HG02678 (cell line): ENCODE results near the gene LPP.

Experiments
- ATAC-seq: cut with Tn5 transposase; IDR thresholded peaks from one replicate; pipeline ENCODE4 v1.9.1; 2021; ENCODE audit warnings: mild to moderate bottlenecking, moderate library complexity; ENCODE audit not compliant: unreplicated experiment

The LPP gene

DNA sequence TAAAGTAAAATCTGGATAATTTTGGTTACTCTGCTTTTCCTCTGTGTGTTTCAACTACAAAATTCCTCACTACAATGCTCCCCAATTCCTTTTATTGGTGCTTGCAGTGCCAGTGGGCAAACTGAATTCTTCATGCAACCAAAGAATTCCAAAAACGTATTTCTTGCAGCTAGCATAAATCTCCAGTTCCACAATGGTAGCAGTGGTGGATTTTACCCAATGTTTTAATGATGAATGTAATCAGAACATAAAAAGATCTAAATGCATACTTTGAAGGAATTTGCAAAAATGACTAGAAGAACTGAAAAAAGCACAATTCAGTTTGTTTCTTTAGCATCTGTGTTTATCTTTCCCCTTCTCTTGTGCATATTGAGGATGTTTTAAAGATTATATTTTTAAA is 658.2 kb downstream of the LPP start:
- ATAC-seq = no peak

DNA sequence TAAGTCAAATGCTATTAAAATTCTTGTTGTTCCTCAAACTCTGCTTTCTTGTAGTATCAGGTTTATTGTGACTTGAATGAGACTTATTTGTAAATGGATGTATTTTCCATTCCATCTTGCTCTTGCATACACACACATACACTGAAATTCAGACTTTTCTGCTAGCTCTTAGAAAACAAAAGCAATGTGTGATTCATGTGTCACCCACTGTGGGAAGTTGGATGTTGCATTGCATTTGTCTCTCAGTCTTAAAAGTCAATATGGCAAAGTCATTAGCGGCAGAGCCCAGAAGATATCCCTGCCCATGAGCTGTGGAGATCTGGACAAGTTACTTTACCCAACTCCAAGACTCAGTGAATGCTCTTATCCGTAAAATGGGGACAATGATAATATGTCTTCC is 660.6 kb downstream of the LPP start:
- no peak for ATAC-seq

DNA sequence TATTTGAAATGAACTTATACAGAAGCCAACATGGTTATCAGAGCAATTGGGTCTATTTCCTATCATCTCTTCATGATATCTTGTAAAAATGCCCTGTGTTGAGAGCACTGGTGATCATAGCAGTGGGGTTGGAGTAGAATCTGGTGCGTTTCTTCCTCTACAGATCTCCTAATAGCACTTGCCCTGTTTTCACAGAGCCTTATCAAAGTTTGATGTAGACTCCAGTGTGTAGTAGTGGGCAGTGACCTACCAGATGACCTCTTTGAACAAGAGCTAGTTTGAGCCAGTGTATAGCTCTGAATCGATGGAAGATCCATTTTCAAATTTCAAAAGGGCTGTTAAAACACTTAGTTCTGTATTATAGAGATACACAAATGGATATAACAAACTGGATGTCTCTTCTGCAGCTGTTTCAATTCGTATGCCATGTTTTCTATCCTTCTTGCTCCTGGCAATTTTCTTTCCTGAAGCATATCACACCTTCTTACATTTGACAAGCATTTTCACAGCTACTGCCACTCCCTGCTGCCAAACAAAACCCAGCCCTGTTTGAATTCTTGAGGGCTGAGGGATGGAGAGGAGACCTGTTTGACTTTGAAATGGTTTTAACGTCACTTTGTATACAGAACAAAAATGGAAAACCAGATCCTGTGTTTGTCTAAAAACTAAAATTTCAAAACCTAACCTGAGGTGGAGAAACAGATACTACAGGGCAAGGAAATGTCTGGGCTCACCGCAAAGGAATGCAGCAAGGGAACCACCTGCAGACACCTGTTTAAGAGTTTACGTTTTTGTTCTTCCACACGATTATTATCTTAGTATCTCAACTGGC is 663.4 kb downstream of the LPP start:
- no peak for ATAC-seq

DNA sequence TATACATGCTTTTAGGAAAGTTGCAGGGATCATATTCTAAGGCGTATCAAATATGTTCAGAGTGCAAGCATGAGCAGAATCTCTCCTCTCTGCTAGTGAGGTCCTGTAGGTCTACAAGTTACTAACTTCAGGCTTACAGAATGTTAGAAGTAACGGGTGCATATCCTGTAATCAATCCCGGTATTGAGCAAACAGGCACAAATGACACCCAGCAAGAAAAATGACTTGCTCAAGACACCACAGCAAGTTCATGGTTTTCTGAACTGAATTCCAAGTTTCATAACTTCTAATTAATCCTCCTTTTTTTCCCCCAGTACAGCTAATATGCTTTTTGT is 663.9 kb downstream of the LPP start:
- no peak for ATAC-seq

DNA sequence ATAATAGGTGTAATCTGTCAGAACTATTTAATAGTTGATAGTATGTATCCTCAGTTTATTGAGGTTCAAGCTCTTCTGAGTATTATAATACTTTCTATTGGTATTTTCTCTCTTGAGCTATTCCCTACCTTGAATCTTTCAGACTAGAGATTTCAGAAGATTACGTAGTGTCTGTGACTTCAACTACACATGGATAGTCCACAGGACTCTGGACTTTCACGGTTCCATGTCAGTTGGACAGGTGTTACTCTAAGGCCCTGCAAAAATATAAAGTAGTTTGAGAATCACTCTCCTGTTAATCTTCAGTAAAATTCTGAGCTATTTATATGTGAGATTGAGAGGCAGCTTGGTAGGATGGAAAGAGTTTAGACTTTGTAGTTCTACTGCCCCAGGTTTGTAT is 664.3 kb downstream of the LPP start:
- no peak for ATAC-seq

DNA sequence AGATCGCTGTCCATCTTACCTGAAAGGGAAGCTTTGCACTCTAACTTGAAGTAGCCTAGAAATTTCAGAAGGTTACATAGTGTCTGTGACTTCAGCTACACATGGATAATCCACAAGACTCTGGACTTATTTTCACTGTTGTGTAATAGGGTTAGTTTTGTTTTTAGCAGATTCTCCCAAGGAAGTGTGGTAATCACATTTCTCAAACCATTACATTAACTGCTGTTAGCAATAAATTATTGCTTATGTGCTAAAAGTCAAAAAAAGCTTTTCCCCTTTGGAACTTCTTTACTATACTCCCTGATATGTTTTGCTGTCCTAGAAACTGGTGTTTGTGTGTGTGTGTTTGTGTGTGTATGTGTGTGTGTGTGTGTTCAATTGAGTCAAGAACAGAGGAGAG is 666.0 kb downstream of the LPP start:
- ATAC-seq = no peak

DNA sequence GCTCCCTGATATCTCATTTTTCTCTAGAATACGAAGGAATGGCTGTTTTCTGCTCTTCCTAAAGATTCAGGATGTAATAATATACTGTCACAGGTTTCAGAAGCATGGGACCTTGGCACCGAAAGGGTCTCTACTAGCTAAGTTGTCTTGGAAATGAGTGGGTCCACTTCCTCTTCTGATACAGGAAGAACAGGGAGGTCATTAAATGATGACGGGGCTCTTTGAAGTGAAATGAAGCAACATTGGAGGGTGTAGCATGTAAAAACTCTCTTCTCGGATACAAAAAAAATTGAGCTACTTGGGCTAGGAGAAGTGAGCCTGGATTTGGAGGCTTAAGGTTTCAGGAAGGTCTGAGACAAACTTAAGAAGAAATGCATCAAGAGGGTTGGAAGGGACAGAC is 668.0 kb downstream of the LPP start:
- ATAC-seq = no peak

DNA sequence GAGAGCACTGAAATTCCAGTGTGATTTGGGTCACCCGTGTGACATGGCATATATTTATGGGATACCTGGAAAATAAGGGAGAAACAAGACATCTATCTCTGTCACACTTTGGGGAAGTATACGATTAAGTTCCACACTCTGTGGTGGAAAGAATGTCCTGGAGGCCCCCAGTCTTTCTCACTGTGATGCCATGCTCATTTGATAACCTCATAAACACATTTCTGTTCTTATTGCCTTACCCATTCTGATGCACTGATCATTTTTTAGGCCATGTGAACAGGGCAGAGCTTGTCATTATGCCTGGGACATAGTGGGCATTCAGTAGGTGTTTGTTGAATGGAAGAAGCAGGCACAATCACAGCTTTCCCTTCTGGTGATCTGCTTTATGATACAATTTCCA is 668.5 kb downstream of the LPP start:
- no peak for ATAC-seq

DNA sequence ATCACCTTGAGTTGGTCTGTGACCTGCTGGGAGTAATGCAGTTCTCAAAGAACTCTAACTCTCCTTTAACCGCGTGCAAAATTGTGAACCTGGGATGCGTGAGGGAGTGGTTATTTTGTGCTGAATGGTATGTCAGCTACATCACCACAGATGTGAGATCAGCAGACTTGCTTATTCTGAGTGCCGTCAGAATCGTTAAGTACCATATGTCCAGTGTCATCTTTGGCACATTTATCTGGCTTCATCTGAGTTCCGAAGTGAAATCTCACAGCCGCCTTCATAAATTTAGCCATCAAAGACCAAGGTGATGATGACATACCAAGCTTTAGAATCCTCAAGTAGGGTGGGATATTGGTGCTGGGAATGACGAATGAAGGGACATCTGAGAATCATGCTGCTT is 670.6 kb downstream of the LPP start:
- no peak for ATAC-seq

DNA sequence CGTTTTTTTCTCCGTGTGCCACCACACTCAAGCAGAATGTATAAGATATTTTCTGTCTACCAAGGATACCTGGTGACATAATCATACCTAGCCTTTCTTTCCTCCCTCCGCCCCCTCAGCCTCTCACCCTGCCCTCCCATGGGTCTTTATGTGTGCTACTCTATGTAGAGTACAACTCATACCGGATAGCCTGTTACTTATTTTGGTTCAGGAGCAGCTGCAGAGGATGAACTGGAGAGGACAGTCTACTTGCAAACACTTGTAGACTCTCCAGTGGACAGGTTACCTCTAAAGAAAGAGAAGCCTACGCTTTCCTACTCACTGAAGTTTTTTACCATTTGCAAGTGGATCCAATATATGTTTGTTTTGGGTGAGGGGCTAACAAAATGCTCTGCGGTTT is 671.9 kb downstream of the LPP start:
- no peak for ATAC-seq

DNA sequence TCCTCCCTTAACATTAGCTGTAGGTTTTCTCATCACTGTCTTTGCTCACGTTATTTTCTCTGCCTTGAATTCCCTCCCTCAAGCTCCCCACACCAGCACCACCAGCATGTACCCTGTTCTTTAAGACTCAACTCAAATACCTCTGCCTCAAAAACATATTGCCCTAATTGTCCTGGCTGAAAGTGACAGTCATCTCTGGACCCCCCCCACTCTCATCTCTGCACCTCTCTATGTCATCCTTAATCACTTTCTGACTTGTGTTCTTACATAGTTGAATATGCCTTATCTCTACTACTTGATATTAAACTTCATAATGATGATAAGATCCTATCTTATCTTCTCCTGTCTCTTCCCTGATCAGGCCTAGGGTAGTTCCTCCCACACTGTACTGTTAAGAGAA is 672.6 kb downstream of the LPP start:
- no peak for ATAC-seq

DNA sequence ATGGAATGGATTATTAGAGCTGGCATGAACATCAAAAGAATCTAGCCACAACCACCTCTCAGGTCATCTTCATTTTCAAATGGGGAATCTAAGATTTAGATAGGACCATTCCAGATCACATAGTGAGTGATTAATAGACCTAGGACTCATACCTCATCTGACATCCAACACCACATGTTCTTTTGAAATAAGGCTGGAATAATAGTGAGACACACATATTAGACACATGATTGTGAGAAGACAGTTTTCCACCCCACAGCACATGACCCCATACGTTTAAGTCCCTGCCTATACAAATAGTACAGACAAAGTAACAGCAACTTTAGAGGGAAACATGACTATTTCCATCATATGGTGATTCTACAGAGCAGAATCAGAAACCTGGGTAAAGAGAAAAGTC is 673.1 kb downstream of the LPP start:
- ATAC-seq = no peak

DNA sequence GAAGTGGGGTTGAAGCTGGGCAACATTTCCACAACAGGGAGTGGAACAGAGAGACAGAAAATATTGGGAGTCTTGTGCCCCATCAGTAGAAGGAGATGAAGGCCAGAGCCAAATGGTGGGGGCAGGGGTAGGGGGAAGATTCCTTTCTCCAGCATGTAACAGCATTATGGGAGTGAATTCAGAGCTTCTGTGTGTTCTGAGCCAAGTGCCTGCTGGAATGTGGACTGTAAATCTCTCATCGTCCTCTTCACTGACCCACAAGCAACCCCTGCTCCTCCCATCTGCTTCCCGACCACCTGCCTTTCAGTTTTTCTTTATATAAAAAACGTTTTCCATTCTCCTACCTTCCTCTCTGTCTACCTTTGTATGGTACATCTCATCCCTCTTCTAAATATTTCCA is 673.6 kb downstream of the LPP start:
- ATAC-seq = no peak

DNA sequence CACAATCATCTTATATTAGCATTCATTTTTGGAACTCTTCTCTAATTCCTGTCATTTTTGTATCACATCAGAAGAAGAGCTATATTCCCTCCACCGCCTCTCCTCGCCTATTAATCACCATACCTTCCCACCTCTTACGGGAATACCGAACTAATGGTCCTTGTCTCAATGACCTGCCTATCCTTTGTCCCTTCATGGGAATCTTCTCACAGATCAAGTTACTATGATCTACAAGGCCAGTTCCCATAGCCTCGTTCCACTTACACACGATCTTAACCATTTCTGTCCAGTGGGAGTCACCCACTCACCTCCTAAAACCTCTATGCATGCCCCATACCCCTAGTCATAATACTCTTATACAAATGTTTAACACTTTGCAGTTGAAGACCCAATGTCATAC is 675.2 kb downstream of the LPP start:
- ATAC-seq = no peak

DNA sequence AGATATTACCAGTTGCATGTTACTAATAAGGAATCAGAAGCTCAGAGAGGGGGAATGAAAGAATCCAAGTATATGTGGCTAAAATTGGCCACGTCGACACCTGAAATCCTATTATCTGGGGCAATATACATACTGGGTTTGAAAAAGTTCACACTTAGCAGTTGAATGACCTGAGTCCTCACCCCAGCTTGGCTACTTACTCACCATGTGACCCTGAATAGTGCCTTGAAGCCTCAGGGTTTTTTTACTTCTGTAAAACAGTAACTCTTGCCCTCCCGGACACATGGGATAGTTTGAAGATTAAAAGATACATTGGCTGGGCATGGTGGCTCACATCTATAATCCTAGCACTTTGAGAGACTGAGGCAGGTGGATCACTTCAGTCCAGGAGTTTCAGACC is 675.6 kb downstream of the LPP start:
- no peak for ATAC-seq

DNA sequence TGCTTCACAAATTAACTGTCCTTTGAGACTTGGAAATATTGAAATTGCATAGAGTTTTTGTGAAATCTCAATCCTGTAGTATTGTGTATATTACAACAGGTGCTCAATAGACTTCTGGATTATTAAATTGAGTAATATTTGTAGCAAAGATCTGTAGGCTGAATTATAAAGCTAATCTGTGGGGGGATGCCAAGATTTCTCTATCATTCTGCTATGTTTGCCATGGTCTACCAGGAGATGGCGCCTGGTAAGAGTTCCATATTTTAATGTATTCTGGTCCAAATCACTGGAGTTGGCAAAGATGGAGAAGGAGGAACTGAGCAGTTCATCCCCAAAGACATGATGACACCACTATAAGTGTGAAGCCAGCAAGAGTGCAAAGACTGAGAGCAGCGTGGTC is 676.9 kb downstream of the LPP start:
- no peak for ATAC-seq

DNA sequence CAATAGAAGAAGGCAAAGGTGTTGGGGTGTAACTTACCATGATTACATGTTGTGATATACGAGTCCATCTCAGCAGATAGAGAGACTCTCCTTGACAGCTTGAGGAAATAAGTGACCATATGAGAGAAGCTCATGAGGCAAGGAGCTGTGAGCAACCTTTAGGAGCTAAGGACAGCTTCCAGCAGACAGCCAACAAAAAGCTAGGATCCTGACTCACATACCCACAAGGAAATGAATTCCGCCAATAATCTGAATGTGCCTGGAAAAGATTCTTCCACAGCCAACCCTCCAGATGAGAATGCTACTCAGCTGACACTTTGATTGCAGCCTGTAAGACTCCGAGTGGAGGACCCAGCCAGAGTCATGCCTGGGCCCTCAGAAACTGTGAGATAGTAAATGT is 678.2 kb downstream of the LPP start:
- ATAC-seq = no peak

DNA sequence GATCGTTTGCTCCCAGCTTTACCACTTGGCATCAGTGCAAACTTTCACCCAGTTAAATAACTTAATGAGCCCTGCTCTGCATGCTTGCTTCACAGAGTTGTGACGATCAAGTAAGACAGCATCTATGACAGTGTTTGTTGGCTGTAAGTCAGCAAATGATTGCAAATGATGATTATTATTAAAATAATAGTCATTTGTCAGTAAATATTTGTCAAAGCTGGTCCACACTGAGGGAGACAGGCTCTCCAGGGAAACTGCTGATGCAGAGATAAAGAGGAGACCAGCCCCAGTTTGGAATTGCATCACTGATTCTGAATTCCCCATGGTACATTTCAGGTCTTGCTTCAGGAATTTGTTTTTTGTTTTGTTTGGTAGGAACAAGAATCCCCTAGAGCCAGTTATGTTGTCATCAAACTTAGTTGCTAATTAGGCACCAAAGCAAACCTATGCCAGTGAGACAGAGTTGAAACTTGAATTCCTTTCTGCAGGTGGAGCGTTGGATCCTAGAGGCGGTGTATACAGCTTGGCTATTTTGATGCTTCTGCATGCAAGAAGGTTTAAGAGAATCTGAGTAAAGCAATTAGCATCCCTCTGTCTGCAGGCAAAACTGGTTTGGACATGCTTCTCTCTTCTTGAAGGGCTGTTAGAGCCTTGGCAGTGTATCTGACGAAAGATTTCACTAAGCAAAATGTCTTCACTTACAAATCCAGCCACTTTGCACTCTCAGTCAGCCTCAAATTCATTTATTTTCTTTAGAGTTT is 679.2 kb downstream of the LPP start:
- ATAC-seq = no peak

DNA sequence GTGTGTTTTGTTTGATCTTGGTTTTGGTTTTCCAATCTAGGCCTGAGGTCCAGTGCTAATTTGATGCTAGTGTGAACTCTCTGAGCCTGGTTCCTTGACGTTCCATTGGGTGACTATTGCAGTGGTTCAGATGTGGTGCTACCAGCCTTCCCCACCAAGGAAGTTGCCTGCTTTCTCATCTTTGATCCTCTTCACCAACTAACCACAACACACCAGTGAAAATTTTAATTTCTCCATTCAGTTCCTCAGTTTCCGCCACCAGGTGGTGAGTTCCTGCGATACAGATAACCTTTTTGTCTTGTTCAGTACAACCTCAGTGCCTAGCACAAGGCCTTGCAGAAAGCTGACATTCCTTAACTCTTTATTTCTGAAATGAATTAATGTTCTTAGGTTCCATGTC is 680.4 kb downstream of the LPP start:
- no peak for ATAC-seq

DNA sequence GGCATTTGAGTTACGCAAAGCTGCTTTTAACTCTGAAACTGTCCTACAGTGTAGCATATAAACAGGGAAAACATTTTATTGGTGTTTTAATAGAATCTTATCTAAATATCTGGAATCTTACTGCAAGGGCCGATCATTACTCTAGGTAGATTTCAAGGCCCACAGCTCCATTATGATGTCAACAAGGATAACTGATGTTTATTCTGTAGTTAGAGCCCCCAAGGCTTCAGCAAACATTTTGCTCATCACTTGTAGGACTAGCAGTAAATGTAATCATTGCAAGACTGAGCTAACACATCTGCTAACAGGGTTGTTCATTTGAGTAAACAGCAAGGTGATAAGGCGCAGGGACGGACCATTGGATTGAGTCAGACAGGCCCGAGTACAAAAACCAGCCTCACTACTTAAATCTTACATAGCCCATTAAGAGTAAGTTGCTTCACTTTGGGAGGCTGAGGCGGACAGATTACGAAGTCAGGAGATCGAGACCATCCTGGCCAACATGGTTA is 685.3 kb downstream of the LPP start:
- ATAC-seq = no peak

DNA sequence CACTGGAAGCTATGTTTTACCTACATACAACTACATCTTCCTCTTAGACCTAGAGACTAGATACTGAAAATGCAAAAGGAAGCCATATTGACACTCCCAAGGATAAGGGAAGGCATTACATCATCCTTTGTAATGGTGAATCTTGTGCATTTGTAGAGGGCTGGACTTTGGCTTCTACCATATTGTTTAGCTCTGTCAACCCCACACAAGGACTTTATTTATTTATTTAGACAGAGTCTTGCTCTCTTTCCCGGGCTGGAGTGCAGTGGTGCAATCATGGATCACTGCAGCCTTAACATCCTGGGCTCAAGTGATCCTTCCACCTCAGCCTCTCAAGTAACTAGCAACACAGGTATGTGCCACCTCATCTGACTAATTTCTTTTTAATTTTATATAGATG is 686.3 kb downstream of the LPP start:
- no peak for ATAC-seq

DNA sequence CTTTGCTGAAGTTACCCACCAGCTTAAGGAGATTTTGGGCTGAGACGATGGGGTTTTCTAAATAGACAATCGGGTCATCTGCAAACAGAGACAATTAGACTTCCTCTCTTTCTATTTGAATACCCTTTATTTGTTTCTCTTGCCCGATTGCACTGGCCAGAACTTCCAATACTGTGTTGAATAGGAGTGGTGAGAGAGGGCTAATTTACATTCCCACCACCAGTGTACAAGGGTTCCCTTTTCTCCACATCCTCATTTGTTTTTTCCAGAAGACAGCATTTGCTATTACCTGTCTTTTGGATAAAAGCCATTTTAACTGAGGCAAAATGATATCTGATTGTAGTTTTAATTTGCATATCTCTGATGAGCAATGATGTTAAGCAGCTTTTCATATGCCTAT is 687.9 kb downstream of the LPP start:
- no peak for ATAC-seq

DNA sequence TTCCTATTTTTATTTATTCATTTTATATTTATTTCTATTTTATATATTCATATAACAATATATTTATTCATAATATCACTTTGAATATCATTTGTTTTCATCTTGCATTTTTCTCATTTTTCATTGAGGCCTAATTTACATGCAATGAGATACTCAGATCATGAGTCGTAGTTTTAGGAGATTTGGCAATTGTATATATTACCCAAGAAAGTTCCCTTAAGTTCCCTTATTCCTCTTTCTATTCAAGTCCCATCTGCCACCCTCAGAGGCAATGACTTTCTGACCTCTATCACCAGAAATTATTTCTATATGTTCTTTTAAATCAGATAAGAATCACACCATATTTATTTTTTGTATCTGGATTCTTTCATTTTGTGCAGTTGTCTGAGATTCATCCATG is 688.7 kb downstream of the LPP start:
- ATAC-seq = no peak
